ENCODE results near the gene PPP1R3A.

Gene PPP1R3A

DNA sequence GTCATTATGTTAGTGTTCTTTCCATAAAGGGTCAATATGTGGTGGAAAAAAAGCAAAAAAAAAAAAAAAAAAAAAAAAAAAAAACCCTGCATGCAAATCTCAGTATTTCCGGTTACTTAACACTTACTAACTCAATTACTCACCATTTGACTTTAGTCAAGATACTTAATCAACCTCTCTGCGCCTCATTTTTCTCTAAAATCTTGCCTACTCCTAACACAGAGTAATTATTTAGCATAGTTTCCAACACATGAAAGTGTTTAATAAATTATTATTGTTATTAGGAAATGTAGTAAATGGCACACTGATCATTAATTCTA, 27.8 kb downstream of the PPP1R3A start:
- Histone ChIP-seq H3K36me3 (ENCODE audit: insufficient read depth, low read length) (no peaks in the 10 kb centered on the region), H2AFZ (ENCODE audit: low read length) (no peak overlapping the region), H3K4me2 (ENCODE audit: low read length) (no peak overlapping the region), H3K9me3 (ENCODE audit: low read length) (no peaks in the 10 kb centered on the region), H3K27me3 (ENCODE audit: insufficient read depth, low read length) (no peaks in the 10 kb centered on the region), H3K9me2 (ENCODE audit: low read depth, low read length) (no peaks in the 10 kb centered on the region; the same call in 1 of the 2 replicates), H3K4me1 (ENCODE audit: insufficient read depth, low read length, severe bottlenecking) (no peaks in the 10 kb centered on the region), H3K79me2 (ENCODE audit: insufficient read depth, low read length) (no peaks in the 10 kb centered on the region), H3K4me3 (ENCODE audit: low read depth, low read length, poor library complexity, severe bottlenecking) (no peak overlapping the region), H3K27ac (ENCODE audit: low read depth, low read length, poor library complexity, severe bottlenecking) (no peak overlapping the region), H3F3A (ENCODE audit: insufficient read depth, low read length) (no peaks in the 10 kb centered on the region), H4K20me1 (ENCODE audit: insufficient read depth, low read length) (no peaks in the 10 kb centered on the region), H3K9ac (ENCODE audit: low read length) (no peak overlapping the region)
- no peak for TF ChIP-seq EZH2 (IDR thresholded peaks at IDR 0.05; ENCODE audit: borderline replicate concordance, low read length)

DNA sequence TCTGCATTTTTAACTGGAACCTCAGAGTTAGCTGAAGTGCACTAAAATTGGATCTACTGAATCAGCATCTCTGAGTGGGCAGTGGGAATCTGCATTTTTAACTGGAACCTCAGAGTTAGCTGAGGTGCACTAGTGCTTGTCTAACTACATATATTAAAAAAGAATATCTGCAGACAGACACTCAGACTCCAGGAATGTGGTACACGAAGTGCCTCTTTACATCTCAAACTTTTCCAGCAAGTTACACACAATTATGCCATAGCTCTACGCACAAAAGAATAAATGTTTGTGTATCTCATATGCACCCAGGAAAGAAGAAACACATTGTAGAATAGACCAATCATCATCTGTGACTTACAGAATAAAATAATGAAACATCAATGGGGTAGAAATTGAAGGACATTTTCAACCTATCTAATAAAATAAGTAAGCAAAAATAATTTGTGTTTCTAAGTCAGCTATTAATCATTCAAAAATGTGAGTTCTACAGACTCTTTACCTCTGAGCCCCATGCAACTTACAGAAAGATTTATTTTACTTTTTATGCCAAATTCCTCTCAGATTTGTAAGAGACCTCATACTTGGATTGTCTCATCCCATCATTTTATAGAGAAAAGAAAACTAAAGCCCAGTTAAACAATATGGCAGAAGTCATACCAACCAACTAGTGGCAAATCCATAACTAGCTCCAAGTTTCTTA, 28.3 kb downstream of the PPP1R3A start:
- H3K4me2 ChIP-seq (ENCODE audit: low read length): no peak overlapping the region
- no peaks in the 10 kb centered on the region for H3F3A ChIP-seq (ENCODE audit: insufficient read depth, low read length)
- H3K27me3 ChIP-seq (ENCODE audit: insufficient read depth, low read length): no peaks in the 10 kb centered on the region
- H2AFZ ChIP-seq (ENCODE audit: low read length): no peak overlapping the region
- no peak overlapping the region for H3K9ac ChIP-seq (ENCODE audit: low read length)
- no peaks in the 10 kb centered on the region for H3K4me1 ChIP-seq (ENCODE audit: insufficient read depth, low read length, severe bottlenecking)
- H3K4me3 ChIP-seq (ENCODE audit: low read depth, low read length, poor library complexity, severe bottlenecking): no peak overlapping the region
- H3K9me2 ChIP-seq (ENCODE audit: low read depth, low read length): no peaks in the 10 kb centered on the region; the same call in 1 of the 2 replicates
- no peaks in the 10 kb centered on the region for H4K20me1 ChIP-seq (ENCODE audit: insufficient read depth, low read length)
- H3K36me3 ChIP-seq (ENCODE audit: insufficient read depth, low read length): no peaks in the 10 kb centered on the region
- H3K9me3 ChIP-seq (ENCODE audit: low read length): no peaks in the 10 kb centered on the region
- no peak overlapping the region for H3K27ac ChIP-seq (ENCODE audit: low read depth, low read length, poor library complexity, severe bottlenecking)
- no peak for TF ChIP-seq EZH2 (IDR thresholded peaks at IDR 0.05; ENCODE audit: borderline replicate concordance, low read length)
- TF ChIP-seq, protein P1, sequence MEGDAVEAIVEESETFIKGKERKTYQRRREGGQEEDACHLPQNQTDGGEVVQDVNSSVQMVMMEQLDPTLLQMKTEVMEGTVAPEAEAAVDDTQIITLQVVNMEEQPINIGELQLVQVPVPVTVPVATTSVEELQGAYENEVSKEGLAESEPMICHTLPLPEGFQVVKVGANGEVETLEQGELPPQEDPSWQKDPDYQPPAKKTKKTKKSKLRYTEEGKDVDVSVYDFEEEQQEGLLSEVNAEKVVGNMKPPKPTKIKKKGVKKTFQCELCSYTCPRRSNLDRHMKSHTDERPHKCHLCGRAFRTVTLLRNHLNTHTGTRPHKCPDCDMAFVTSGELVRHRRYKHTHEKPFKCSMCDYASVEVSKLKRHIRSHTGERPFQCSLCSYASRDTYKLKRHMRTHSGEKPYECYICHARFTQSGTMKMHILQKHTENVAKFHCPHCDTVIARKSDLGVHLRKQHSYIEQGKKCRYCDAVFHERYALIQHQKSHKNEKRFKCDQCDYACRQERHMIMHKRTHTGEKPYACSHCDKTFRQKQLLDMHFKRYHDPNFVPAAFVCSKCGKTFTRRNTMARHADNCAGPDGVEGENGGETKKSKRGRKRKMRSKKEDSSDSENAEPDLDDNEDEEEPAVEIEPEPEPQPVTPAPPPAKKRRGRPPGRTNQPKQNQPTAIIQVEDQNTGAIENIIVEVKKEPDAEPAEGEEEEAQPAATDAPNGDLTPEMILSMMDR (IDR thresholded peaks at IDR 0.05; ENCODE audit: low read length): no peak
- no peaks in the 10 kb centered on the region for H3K79me2 ChIP-seq (ENCODE audit: insufficient read depth, low read length)

DNA sequence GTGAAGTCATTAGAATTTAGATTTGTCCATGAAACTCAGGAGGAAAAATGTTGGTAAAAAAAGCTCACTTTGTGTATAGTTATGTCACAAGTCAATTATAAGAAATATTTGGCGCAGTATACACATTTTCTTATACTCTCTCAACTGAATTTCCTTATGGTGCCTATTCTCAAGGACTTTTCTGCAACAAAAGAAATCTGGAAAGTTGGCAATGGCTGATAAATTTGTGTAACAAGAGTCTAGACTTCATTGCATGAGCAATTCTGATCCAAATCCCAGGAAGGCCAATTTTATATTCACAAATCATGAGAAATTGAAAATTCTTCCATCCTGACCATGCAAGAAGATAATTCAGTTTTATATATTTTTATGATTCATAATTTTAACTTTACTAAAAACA, 35.7 kb downstream of the PPP1R3A start:
- H3K4me1 ChIP-seq (ENCODE audit: insufficient read depth, low read length, severe bottlenecking): no peaks in the 10 kb centered on the region
- H3K4me2 ChIP-seq (ENCODE audit: low read length): no peak overlapping the region
- H3K27me3 ChIP-seq (ENCODE audit: insufficient read depth, low read length): no peaks in the 10 kb centered on the region
- H3K9me3 ChIP-seq (ENCODE audit: low read length): 0 out of 2 replicates have a peak, but pooled peaks cover 4% of the 10 kb centered on the region
- TF ChIP-seq, protein P1 (IDR thresholded peaks at IDR 0.05; ENCODE audit: low read length): no peak
- no peak for TF ChIP-seq EZH2 (IDR thresholded peaks at IDR 0.05; ENCODE audit: borderline replicate concordance, low read length)
- no peak overlapping the region for H3K9ac ChIP-seq (ENCODE audit: low read length)
- H3K27ac ChIP-seq (ENCODE audit: low read depth, low read length, poor library complexity, severe bottlenecking): no peak overlapping the region
- H2AFZ ChIP-seq (ENCODE audit: low read length): no peak overlapping the region
- no peak overlapping the region for H3K4me3 ChIP-seq (ENCODE audit: low read depth, low read length, poor library complexity, severe bottlenecking)
- no peaks in the 10 kb centered on the region for H3F3A ChIP-seq (ENCODE audit: insufficient read depth, low read length)
- no peaks in the 10 kb centered on the region for H3K79me2 ChIP-seq (ENCODE audit: insufficient read depth, low read length)
- H4K20me1 ChIP-seq (ENCODE audit: insufficient read depth, low read length): 0 out of 2 replicates have a peak, but pooled peaks cover 2% of the 10 kb centered on the region
- H3K9me2 ChIP-seq (ENCODE audit: low read depth, low read length): no peaks in the 10 kb centered on the region; the same call in none of the 2 replicates
- no peaks in the 10 kb centered on the region for H3K36me3 ChIP-seq (ENCODE audit: insufficient read depth, low read length)

DNA sequence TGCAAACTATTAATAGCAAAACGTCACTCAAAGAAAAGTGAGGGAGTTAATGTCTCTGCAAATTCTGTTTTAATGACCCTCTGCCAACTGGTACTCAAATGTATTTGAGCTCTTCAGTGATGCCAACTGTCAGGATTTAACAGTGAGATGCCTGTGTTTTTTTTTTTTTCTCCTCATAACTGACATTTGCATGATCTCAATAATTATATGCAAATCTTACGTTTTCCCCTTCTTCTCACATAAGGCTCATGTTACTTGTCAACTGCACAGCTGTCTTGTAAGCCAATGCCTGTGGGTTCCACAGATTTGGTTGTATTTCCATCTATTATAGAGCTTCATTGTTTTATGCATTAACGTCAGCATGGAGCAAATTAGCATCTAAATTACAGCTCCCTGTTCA, 38.2 kb downstream of the PPP1R3A start:
- no peak overlapping the region for H2AFZ ChIP-seq (ENCODE audit: low read length)

More for the DNA sequence above, 38.2 kb downstream of the PPP1R3A start:
- Histone ChIP-seq H3K4me2 (ENCODE audit: low read length) (no peak overlapping the region), H3K9ac (ENCODE audit: low read length) (no peak overlapping the region), H3K9me3 (ENCODE audit: low read length) (0 out of 2 replicates have a peak, but pooled peaks cover 4% of the 10 kb centered on the region), H3F3A (ENCODE audit: insufficient read depth, low read length) (no peaks in the 10 kb centered on the region), H3K79me2 (ENCODE audit: insufficient read depth, low read length) (no peaks in the 10 kb centered on the region), H3K27ac (ENCODE audit: low read depth, low read length, poor library complexity, severe bottlenecking) (no peak overlapping the region), H3K9me2 (ENCODE audit: low read depth, low read length) (no peaks in the 10 kb centered on the region; the same call in 1 of the 2 replicates), H3K27me3 (ENCODE audit: insufficient read depth, low read length) (no peaks in the 10 kb centered on the region), H4K20me1 (ENCODE audit: insufficient read depth, low read length) (0 out of 2 replicates have a peak, but pooled peaks cover 2% of the 10 kb centered on the region), H3K4me1 (ENCODE audit: insufficient read depth, low read length, severe bottlenecking) (no peaks in the 10 kb centered on the region), H3K36me3 (ENCODE audit: insufficient read depth, low read length) (no peaks in the 10 kb centered on the region), H3K4me3 (ENCODE audit: low read depth, low read length, poor library complexity, severe bottlenecking) (no peak overlapping the region)
- TF ChIP-seq, protein P1 (IDR thresholded peaks at IDR 0.05; ENCODE audit: low read length): no peak
- TF ChIP-seq EZH2 (IDR thresholded peaks at IDR 0.05; ENCODE audit: borderline replicate concordance, low read length): no peak

Data from OCI-LY1 (cell line).